NCI-H69 (cell line): Measurements from ENCODE around the gene GGT1.
"Not testable (repeated sequence)": the region's sequence is repeated elsewhere in the genome, so short reads cannot be mapped to it uniquely, and the experiment has no call there.

Source experiments
- DNase-seq: peaks from one replicate; lab custom pipeline; 2025; lab: John Stamatoyannopoulos, UW

The GGT1 gene

GRCh38 chr22:24584166-24584790, 18.7 kb upstream of the GGT1 start:
- no peak for DNase-seq

- DNase-seq, result no peak
Measured at GRCh38 chr22:24584871-24585411, 18.1 kb upstream of the GGT1 start.

GRCh38 chr22:24585461-24585860, 17.5 kb upstream of the GGT1 start:
- DNase-seq, result no peak

- no peak for DNase-seq
Measured at GRCh38 chr22:24585927-24586546, 17.0 kb upstream of the GGT1 start.

GRCh38 chr22:24587251-24587650, 15.7 kb upstream of the GGT1 start:
- DNase-seq, result no peak

- DNase-seq, result no peak
Measured at GRCh38 chr22:24587948-24588347, 15.0 kb upstream of the GGT1 start.

GRCh38 chr22:24588381-24588756, 14.6 kb upstream of the GGT1 start:
- no peak for DNase-seq

GRCh38 chr22:24588757-24589481, 14.1 kb upstream of the GGT1 start:
- no peak for DNase-seq

- no peak for DNase-seq
Measured at GRCh38 chr22:24589518-24590030, 13.4 kb upstream of the GGT1 start.

GRCh38 chr22:24590596-24591173, 12.3 kb upstream of the GGT1 start:
- DNase-seq, result no peak

- DNase-seq, result no peak
Measured at GRCh38 chr22:24591286-24591830, 11.6 kb upstream of the GGT1 start.

GRCh38 chr22:24592058-24592850, 10.7 kb upstream of the GGT1 start:
- peak; percentile 43 for DNase-seq

- DNase-seq, result peak; percentile 75
Measured at GRCh38 chr22:24592851-24593558, 10.0 kb upstream of the GGT1 start, which contains the start of gene LRRC75B. Gene LRRC75B (minus strand): TSS chr22:24593073. CDS start chr22:24593039, 34 bp downstream.

GRCh38 chr22:24593559-24593835, 9.5 kb upstream of the GGT1 start:
- DNase-seq, result not testable (repeated sequence)

GRCh38 chr22:24593836-24594568, 9.0 kb upstream of the GGT1 start:
- DNase-seq, result no peak

- no peak for DNase-seq
Measured at GRCh38 chr22:24594569-24595120, 8.3 kb upstream of the GGT1 start.

GRCh38 chr22:24595228-24595627, 7.8 kb upstream of the GGT1 start:
- no peak for DNase-seq

- no peak for DNase-seq
Measured at GRCh38 chr22:24595863-24596262, 7.1 kb upstream of the GGT1 start.

GRCh38 chr22:24597076-24597475, 5.9 kb upstream of the GGT1 start:
- DNase-seq, result not testable (repeated sequence)

- DNase-seq, result no peak
Measured at GRCh38 chr22:24599514-24599913, 3.5 kb upstream of the GGT1 start.
